Measurements from ENCODE around the gene TNNI2. TPM values are rescaled to one million over a fixed set of nuclear protein-coding genes. Genes with fewer than 3 reads are reported as not detected.
A peak's percentile ranks its signal among the peaks of the same experiment; 100 is the strongest.

The TNNI2 gene
- total RNA-seq, 2 donors from 2014 or later, result not detected

- WGBS, 2 experiments (ENCODE audit: insufficient coverage in 1 of 2, insufficient read length in 1 of 2), result 92 to 100% methylated on average over 1 to 3 of the region's 3 CpGs
- Mint-ChIP-seq H3K4me1 (no peaks in the 10 kb centered on the region), H3K9me3 (no peaks in the 10 kb centered on the region), H3K27ac (no peak overlapping the region), H3K27me3 (ENCODE audit: insufficient read depth) (peaks cover 49% of the 10 kb centered on the region), H3K4me3 (no peak overlapping the region), H3K36me3 (ENCODE audit: low read depth) (no peaks in the 10 kb centered on the region)
- no peak for TF ChIP-seq CTCF (conservative IDR thresholded peaks at IDR 0.05)
- no peaks in the 10 kb centered on the region for H3K9me3 ChIP-seq (ENCODE audit: control insufficient read depth, low read length)
- H3K9ac ChIP-seq (ENCODE audit: extremely low read depth, low read length, poor library complexity, severe bottlenecking), result no peak overlapping the region
- DNase-seq, result no peak
- peaks cover 19% of the 10 kb centered on the region for H3K27me3 ChIP-seq (ENCODE audit: control insufficient read depth, insufficient read depth, low read length, poor library complexity, severe bottlenecking)
- no peak overlapping the region for H3K27ac ChIP-seq (ENCODE audit: low read depth, low read length)
- no peak overlapping the region for H3K4me3 ChIP-seq (ENCODE audit: low read length)
- H3K4me1 ChIP-seq (ENCODE audit: control insufficient read depth, insufficient read depth, low read length), result no peaks in the 10 kb centered on the region
- no peaks in the 10 kb centered on the region for H3K36me3 ChIP-seq (ENCODE audit: control insufficient read depth, insufficient read depth, low read length)
Measured at GRCh38 chr11:1793081-1793480, 45.7 kb upstream of the TNNI2 start.

GRCh38 chr11:1796413-1797011 lies 42.3 kb upstream of the TNNI2 start:
- Histone ChIP-seq H3K27ac (ENCODE audit: low read depth, low read length) (no peak overlapping the region), H3K9ac (ENCODE audit: extremely low read depth, low read length, poor library complexity, severe bottlenecking) (no peak overlapping the region), H3K27me3 (ENCODE audit: control insufficient read depth, insufficient read depth, low read length, poor library complexity, severe bottlenecking) (peaks cover 5% of the 10 kb centered on the region), H3K36me3 (ENCODE audit: control insufficient read depth, insufficient read depth, low read length) (no peaks in the 10 kb centered on the region), H3K4me3 (ENCODE audit: low read length) (no peak overlapping the region), H3K4me1 (ENCODE audit: control insufficient read depth, insufficient read depth, low read length) (no peaks in the 10 kb centered on the region), H3K9me3 (ENCODE audit: control insufficient read depth, low read length) (no peaks in the 10 kb centered on the region)
- Mint-ChIP-seq H3K4me3 (no peak overlapping the region), H3K9me3 (no peaks in the 10 kb centered on the region), H3K4me1 (no peaks in the 10 kb centered on the region), H3K36me3 (ENCODE audit: low read depth) (no peaks in the 10 kb centered on the region), H3K27ac (no peak overlapping the region), H3K27me3 (ENCODE audit: insufficient read depth) (peaks cover 31% of the 10 kb centered on the region)
- DNase-seq, result peak; percentile 67
- WGBS, 2 experiments (ENCODE audit: insufficient coverage in 1 of 2, insufficient read length in 1 of 2), result 83 to 84% methylated on average over 12 of the region's 12 CpGs
- TF ChIP-seq CTCF (conservative IDR thresholded peaks at IDR 0.05), result peak; percentile 54

- Histone ChIP-seq H3K4me3 (ENCODE audit: low read length) (no peak overlapping the region), H3K27me3 (ENCODE audit: control insufficient read depth, insufficient read depth, low read length, poor library complexity, severe bottlenecking) (peaks cover 5% of the 10 kb centered on the region), H3K9ac (ENCODE audit: extremely low read depth, low read length, poor library complexity, severe bottlenecking) (no peak overlapping the region), H3K36me3 (ENCODE audit: control insufficient read depth, insufficient read depth, low read length) (no peaks in the 10 kb centered on the region), H3K27ac (ENCODE audit: low read depth, low read length) (no peak overlapping the region), H3K4me1 (ENCODE audit: control insufficient read depth, insufficient read depth, low read length) (no peaks in the 10 kb centered on the region), H3K9me3 (ENCODE audit: control insufficient read depth, low read length) (no peaks in the 10 kb centered on the region)
- Mint-ChIP-seq H3K27ac (no peak overlapping the region), H3K9me3 (no peaks in the 10 kb centered on the region), H3K27me3 (ENCODE audit: insufficient read depth) (peaks cover 26% of the 10 kb centered on the region), H3K36me3 (ENCODE audit: low read depth) (no peaks in the 10 kb centered on the region), H3K4me1 (no peaks in the 10 kb centered on the region), H3K4me3 (no peak overlapping the region)
- TF ChIP-seq CTCF (conservative IDR thresholded peaks at IDR 0.05), result no peak
- DNase-seq, result no peak
- 92 to 96% methylated on average over 12 to 14 of the region's 14 CpGs for WGBS, 2 experiments (ENCODE audit: insufficient coverage in 1 of 2, insufficient read length in 1 of 2)
Measured at GRCh38 chr11:1797391-1798125, 41.2 kb upstream of the TNNI2 start.

Data from endodermal cell (in vitro differentiated cells).